ENCODE results near the gene SLC25A33. TPM values are rescaled to one million over a fixed set of nuclear protein-coding genes. Genes with fewer than 3 reads are reported as not detected.

The SLC25A33 gene
- total RNA-seq, 1 donor from 2014 or later, result 6.6 TPM

- Mint-ChIP-seq H3K27ac (ENCODE audit: unreplicated experiment) (no peak overlapping the region), H3K27me3 (ENCODE audit: low read depth) (no peaks in the 10 kb centered on the region), H3K36me3 (ENCODE audit: low read depth) (peaks cover 4% of the 10 kb centered on the region), H3K4me1 (ENCODE audit: low read depth) (no peaks in the 10 kb centered on the region), H3K4me3 (ENCODE audit: unreplicated experiment) (no peak overlapping the region), H3K9me3 (ENCODE audit: low read depth) (no peaks in the 10 kb centered on the region)
- no peak for TF ChIP-seq CTCF (IDR thresholded peaks at IDR 0.05)
- no peak for DNase-seq (ENCODE audit: low spot score)
Observed at GRCh38 chr1:9600861-9601834, 61.9 kb downstream of the SLC25A33 start.

GRCh38 chr1:9601942-9602793, 62.9 kb downstream of the SLC25A33 start:
- Mint-ChIP-seq H3K27ac (ENCODE audit: unreplicated experiment) (no peak overlapping the region), H3K4me1 (ENCODE audit: low read depth) (no peaks in the 10 kb centered on the region), H3K27me3 (ENCODE audit: low read depth) (no peaks in the 10 kb centered on the region), H3K4me3 (ENCODE audit: unreplicated experiment) (no peak overlapping the region), H3K9me3 (ENCODE audit: low read depth) (no peaks in the 10 kb centered on the region), H3K36me3 (ENCODE audit: low read depth) (peaks cover 4% of the 10 kb centered on the region)
- TF ChIP-seq CTCF (IDR thresholded peaks at IDR 0.05), result no peak
- DNase-seq (ENCODE audit: low spot score), result no peak

- Mint-ChIP-seq H3K4me3 (ENCODE audit: unreplicated experiment) (no peak overlapping the region), H3K9me3 (ENCODE audit: low read depth) (no peaks in the 10 kb centered on the region), H3K4me1 (ENCODE audit: low read depth) (no peaks in the 10 kb centered on the region), H3K27ac (ENCODE audit: unreplicated experiment) (no peak overlapping the region), H3K27me3 (ENCODE audit: low read depth) (no peaks in the 10 kb centered on the region), H3K36me3 (ENCODE audit: low read depth) (peaks cover 4% of the 10 kb centered on the region)
- TF ChIP-seq CTCF (IDR thresholded peaks at IDR 0.05), result no peak
- no peak for DNase-seq (ENCODE audit: low spot score)
Observed at GRCh38 chr1:9602794-9603167, 63.5 kb downstream of the SLC25A33 start.

- Mint-ChIP-seq H3K27ac (ENCODE audit: unreplicated experiment) (no peak overlapping the region), H3K4me1 (ENCODE audit: low read depth) (no peaks in the 10 kb centered on the region), H3K9me3 (ENCODE audit: low read depth) (no peaks in the 10 kb centered on the region), H3K27me3 (ENCODE audit: low read depth) (no peaks in the 10 kb centered on the region), H3K36me3 (ENCODE audit: low read depth) (peaks cover 2% of the 10 kb centered on the region), H3K4me3 (ENCODE audit: unreplicated experiment) (no peak overlapping the region)
- no peak for TF ChIP-seq CTCF (IDR thresholded peaks at IDR 0.05)
- no peak for DNase-seq (ENCODE audit: low spot score)
Observed at GRCh38 chr1:9603307-9603706, 64.0 kb downstream of the SLC25A33 start.
